IPS DF 6.9 (cell line): ENCODE data around the gene DOCK2.
"Not testable (repeated sequence)": the region's sequence is repeated elsewhere in the genome, so short reads cannot be mapped to it uniquely, and the experiment has no call there.

ENCODE experiments used
- DNase-seq: peaks from one replicate; pipeline ENCODE4 v3.0.0-alpha.2; 2013; ENCODE audit warnings: low read depth, low spot score
- H3K27ac ChIP-seq: one replicate; pipeline ENCODE4 v1.5.1; 2013; ENCODE audit warnings: low read length, control low read depth
- H3K27me3 ChIP-seq: 2 replicates; pipeline ENCODE4 v1.6.1; 2013; ENCODE audit warnings: mild to moderate bottlenecking, low read length; ENCODE audit not compliant: control insufficient read depth, insufficient read depth
- H3K36me3 ChIP-seq: 2 replicates; pipeline ENCODE4 v1.6.1; 2013; ENCODE audit warnings: low read length; ENCODE audit not compliant: control insufficient read depth, insufficient read depth
- H3K4me1 ChIP-seq: 2 replicates; pipeline ENCODE4 v1.6.1; 2013; ENCODE audit warnings: low read length; ENCODE audit not compliant: control insufficient read depth, insufficient read depth
- H3K4me3 ChIP-seq: 2 replicates; pipeline ENCODE4 v1.5.1; 2013; ENCODE audit warnings: mild to moderate bottlenecking, low read length
- H3K9me3 ChIP-seq: 2 replicates; pipeline ENCODE4 v1.6.1; 2013; ENCODE audit warnings: low read length, inconsistent platforms; ENCODE audit not compliant: control insufficient read depth, insufficient read depth
- WGBS: extraction: QIAGEN DNeasy Blood & Tissue Kit; methylation state at CpG from one replicate; pipeline ENCODE4 v1.1.7; 2013; ENCODE audit warnings: mixed read lengths, missing lambda C conversion rate; ENCODE audit not compliant: insufficient read length, insufficient coverage; 5-methylcytosine and 5-hydroxymethylcytosine counted together

DOCK2 gene

DNA sequence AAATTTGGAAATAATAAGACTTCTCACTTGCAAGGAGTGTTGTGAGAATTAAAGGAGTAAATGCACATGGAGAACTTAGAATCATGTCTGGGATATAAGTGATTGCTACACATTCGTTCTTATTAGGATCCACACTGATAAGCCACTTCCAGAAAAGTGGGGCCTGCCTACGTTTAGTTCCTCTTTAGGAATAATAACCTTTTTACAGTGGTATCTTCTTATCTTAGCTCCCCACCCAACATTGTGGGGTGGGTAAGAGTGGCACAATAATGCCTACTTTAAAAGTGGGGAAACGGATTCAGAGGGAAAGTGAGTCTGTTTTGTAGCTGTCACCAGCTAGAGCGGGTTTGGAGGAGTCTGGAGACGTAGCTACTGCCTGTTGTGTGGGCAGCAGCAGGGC is 16.0 kb downstream of the DOCK2 start:
- Histone ChIP-seq H3K36me3 (no peaks in the 10 kb centered on the region), H3K27me3 (no peaks in the 10 kb centered on the region), H3K9me3 (no peaks in the 10 kb centered on the region), H3K4me3 (no peak overlapping the region), H3K27ac (no peak overlapping the region), H3K4me1 (peaks cover 3% of the 10 kb centered on the region; the same call in 1 of the 2 replicates)
- no CpG with 5 or more reads among the region's 5 CpGs for WGBS
- no peak for DNase-seq

GRCh38 chr5:169655353-169655752 is 18.3 kb downstream of the DOCK2 start:
- no peak for DNase-seq
- no peaks in the 10 kb centered on the region for H3K9me3 ChIP-seq
- H3K27ac ChIP-seq = no peak overlapping the region
- H3K27me3 ChIP-seq = no peaks in the 10 kb centered on the region
- peaks cover 3% of the 10 kb centered on the region; the same call in 1 of the 2 replicates for H3K4me1 ChIP-seq
- no CpG with 5 or more reads among the region's 2 CpGs for WGBS
- no peak overlapping the region for H3K4me3 ChIP-seq
- no peaks in the 10 kb centered on the region for H3K36me3 ChIP-seq

DNA sequence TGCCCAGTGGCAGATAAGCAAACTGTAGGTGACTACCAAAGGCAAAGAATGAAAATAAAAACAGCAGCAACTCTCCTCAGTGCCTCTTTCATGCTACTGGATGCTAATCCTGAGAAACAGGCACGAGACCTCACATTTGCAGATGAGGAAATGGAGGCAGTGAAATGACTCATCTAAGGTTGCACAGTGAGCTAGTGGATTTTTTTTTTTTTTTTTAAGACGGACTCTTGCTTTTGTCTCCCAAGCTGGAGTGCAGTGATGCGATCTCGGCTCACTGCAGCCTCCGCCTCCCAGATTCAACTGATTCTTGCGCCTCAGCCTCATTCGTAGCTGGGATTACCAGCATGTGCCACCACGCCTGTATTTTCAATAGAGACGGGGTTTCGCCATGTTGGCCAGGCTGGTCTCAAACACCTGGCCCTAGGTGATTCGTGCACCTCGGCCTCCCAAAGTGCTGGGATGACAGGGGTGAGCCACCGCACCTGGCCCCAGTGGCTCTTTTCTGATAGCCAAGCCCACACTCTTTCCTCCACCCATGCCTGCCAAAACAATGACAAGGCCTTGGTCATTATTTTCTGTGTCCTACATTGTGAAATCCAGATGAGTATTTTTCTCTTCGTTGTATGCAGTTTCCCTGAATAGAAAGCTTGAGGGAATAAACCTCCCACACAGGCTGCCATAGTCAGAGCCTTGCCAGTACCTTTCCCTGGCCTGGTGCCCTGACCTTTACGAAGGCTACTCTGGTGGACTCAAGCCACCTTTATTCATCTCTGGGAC is 19.2 kb downstream of the DOCK2 start:
- no peak overlapping the region for H3K27ac ChIP-seq
- WGBS = no CpG with 5 or more reads among the region's 15 CpGs

DNA sequence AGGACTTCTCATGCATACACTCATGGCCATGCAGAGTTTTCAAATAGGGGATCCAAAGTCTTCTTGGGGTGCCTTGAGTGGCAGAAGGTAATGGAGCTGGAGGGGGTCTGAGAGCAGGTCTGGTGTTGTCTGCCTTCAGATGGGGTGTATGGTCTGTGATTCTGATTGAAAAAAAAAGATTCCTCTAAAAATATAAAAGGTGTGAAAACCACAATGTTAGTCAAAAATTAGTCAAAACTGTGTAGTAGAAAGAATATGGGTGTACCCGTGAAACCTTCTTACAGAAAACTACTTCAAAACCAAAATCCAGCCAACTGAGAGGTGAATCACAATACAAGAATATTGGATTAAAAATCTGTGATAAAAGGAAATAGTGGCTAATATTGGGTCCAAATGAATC is 20.1 kb downstream of the DOCK2 start:
- no peaks in the 10 kb centered on the region for H3K36me3 ChIP-seq
- no peaks in the 10 kb centered on the region for H3K27me3 ChIP-seq
- no peak for DNase-seq
- no peaks in the 10 kb centered on the region for H3K4me1 ChIP-seq
- no peak overlapping the region for H3K27ac ChIP-seq
- H3K4me3 ChIP-seq = no peak overlapping the region
- WGBS = no CpG with 5 or more reads among the region's 1 CpG
- H3K9me3 ChIP-seq = no peaks in the 10 kb centered on the region

More for the DNA sequence above, 19.2 kb downstream of the DOCK2 start:
- Histone ChIP-seq H3K27me3 (no peaks in the 10 kb centered on the region), H3K4me1 (peaks cover 2% of the 10 kb centered on the region; the same call in 1 of the 2 replicates), H3K9me3 (no peaks in the 10 kb centered on the region), H3K36me3 (no peaks in the 10 kb centered on the region), H3K4me3 (no peak overlapping the region)
- no peak for DNase-seq

GRCh38 chr5:169662451-169662850 is 25.4 kb downstream of the DOCK2 start:
- H3K27me3 ChIP-seq, DNase-seq, H3K27ac ChIP-seq, H3K4me3 ChIP-seq, H3K4me1 ChIP-seq, H3K36me3 ChIP-seq, H3K9me3 ChIP-seq: not testable (repeated sequence)
- WGBS = no CpG with 5 or more reads among the region's 3 CpGs

DNA sequence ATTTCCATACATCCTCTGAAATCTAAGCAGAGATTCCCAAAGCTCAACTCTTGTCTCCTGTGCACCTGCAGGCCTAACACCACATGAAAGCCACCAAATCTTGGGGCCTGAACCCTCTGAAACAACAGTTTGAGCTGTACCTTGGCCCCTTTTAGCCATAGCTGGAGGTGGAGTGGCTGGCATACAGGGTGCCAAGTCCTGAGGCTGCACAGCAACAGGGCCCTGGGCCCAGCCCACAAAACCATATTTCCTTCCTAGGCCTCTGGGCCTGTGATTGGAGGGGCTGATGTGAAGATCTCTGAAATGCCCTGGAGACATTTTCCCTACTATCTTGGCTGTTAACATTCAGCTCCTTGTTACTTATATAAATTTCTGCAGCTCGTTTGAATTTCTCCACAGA is 26.5 kb downstream of the DOCK2 start:
- DNase-seq = no peak
- H3K4me3 ChIP-seq = no peak overlapping the region
- no peak overlapping the region for H3K27ac ChIP-seq
- no peaks in the 10 kb centered on the region for H3K9me3 ChIP-seq
- H3K36me3 ChIP-seq = no peaks in the 10 kb centered on the region
- H3K27me3 ChIP-seq = no peaks in the 10 kb centered on the region
- no CpG with 5 or more reads among the region's 1 CpG for WGBS
- no peaks in the 10 kb centered on the region for H3K4me1 ChIP-seq

GRCh38 chr5:169666365-169666764 is 29.3 kb downstream of the DOCK2 start:
- Histone ChIP-seq H3K36me3 (no peaks in the 10 kb centered on the region), H3K9me3 (no peaks in the 10 kb centered on the region), H3K4me1 (no peaks in the 10 kb centered on the region), H3K27ac (no peak overlapping the region), H3K27me3 (no peaks in the 10 kb centered on the region), H3K4me3 (no peak overlapping the region)
- no peak for DNase-seq
- no CpG with 5 or more reads among the region's 4 CpGs for WGBS

DNA sequence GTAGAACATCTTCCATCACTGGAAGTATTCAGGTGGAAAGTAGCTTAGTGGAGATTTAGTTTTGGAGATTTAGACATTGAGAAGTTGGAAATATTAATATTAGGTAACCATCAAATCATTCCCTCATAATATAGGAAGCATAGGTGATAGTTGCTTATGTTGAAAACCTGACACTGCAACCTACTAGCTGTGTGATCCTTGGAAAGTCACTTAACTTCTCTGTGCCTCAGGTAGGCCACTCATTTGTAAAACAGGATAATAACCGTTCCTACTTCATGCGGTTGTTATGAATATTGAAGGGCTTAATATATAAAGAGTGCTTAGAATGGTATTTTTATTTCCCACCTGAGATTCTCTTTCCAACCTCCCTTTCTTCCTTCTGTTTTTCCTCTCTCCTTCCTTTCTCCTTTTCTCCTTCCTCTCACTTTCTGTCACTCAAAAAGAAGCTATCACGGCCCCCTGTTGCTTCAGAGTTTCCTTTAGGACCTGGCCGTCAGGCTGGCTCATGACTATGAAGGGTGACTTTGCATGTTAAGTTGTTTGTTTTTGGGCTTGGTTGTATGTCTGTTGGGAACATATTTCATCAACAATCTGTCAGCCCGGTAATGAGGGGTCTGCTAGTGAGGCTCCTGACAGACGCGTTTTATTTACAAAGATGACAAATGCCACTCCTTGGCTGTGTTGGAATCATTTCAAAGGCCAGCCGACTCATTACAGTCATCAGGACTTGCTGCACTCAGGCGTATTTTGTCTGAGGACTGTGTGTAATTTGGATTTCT is 31.0 kb downstream of the DOCK2 start:
- H3K27me3 ChIP-seq = no peaks in the 10 kb centered on the region
- no peaks in the 10 kb centered on the region for H3K9me3 ChIP-seq
- no peak for DNase-seq
- no peak overlapping the region for H3K27ac ChIP-seq
- H3K4me3 ChIP-seq = no peak overlapping the region
- no peaks in the 10 kb centered on the region for H3K36me3 ChIP-seq
- H3K4me1 ChIP-seq = no peaks in the 10 kb centered on the region
- no CpG with 5 or more reads among the region's 9 CpGs for WGBS

GRCh38 chr5:169668732-169669131 is 31.7 kb downstream of the DOCK2 start:
- Histone ChIP-seq H3K27me3 (no peaks in the 10 kb centered on the region), H3K36me3 (no peaks in the 10 kb centered on the region), H3K4me3 (no peak overlapping the region), H3K4me1 (no peaks in the 10 kb centered on the region), H3K9me3 (no peaks in the 10 kb centered on the region), H3K27ac (no peak overlapping the region)
- no peak for DNase-seq
- WGBS = no CpG with 5 or more reads among the region's 4 CpGs

- Histone ChIP-seq H3K4me3 (no peak overlapping the region), H3K4me1 (no peaks in the 10 kb centered on the region), H3K27ac (no peak overlapping the region), H3K36me3 (no peaks in the 10 kb centered on the region), H3K27me3 (no peaks in the 10 kb centered on the region), H3K9me3 (no peaks in the 10 kb centered on the region)
- DNase-seq = no peak
- no CpG with 5 or more reads among the region's 6 CpGs for WGBS
Measured at GRCh38 chr5:169670769-169671525, 33.9 kb downstream of the DOCK2 start.
